Activated B cell treated with CpG ODN at 0.5 μM for 24 hours (primary cell): ENCODE measurements around the gene RASA3. TPM values are rescaled to one million over a fixed set of nuclear protein-coding genes. Genes with fewer than 3 reads are reported as not detected.

Experiments
- ATAC-seq: fragments of 200-7000 bp; cut with Tn5 transposase; one replicate; pipeline ENCODE4 v1.10.0; 2021; ENCODE audit warnings: low read depth, mild to moderate bottlenecking, moderate library complexity
- CTCF ChIA-PET: fragments of 350-600 bp; sonication (Branson Sonifier 250); formaldehyde crosslinking; loops from one replicate; lab custom pipeline; 2021; ENCODE audit warnings: antibody characterized with exemption; lab: Charles Lee
- POLR2A ChIA-PET: fragments of 350-600 bp; sonication (Branson Sonifier 250); formaldehyde crosslinking; loops from one replicate; lab custom pipeline; 2021; ENCODE audit warnings: antibody characterized with exemption; lab: Charles Lee
- DNase-seq: peaks from one replicate; pipeline ENCODE4 v3.0.0; 2022
- H3K27ac Mint-ChIP-seq: one replicate; pipeline ENCODE4 v1.8.0; 2020; ENCODE audit warnings: mixed read lengths
- H3K27me3 Mint-ChIP-seq: one replicate; pipeline ENCODE4 v1.8.0; 2021; ENCODE audit warnings: mixed read lengths
- H3K36me3 Mint-ChIP-seq: one replicate; pipeline ENCODE4 v1.8.0; 2021; ENCODE audit warnings: low read depth, mixed read lengths
- H3K4me1 Mint-ChIP-seq: one replicate; pipeline ENCODE4 v1.8.0; 2021; ENCODE audit warnings: mixed read lengths
- H3K4me3 Mint-ChIP-seq: one replicate; pipeline ENCODE4 v1.8.0; 2020; ENCODE audit warnings: mild to moderate bottlenecking, mixed read lengths
- H3K9me3 Mint-ChIP-seq: one replicate; pipeline ENCODE4 v1.8.0; 2020; ENCODE audit warnings: mixed read lengths
- CTCF ChIP-seq: fragments of 200-600 bp; IDR thresholded peaks from one replicate; pipeline ENCODE4 v1.8.0; 2022; ENCODE audit warnings: antibody characterized with exemption, mild to moderate bottlenecking
- intact Hi-C: fragments of 100-400 bp; cut with micrococcal nuclease; formaldehyde crosslinking; loops from one replicate; pipeline ENCODE4 v1.15.1; 2024
- total RNA-seq: library from RNA; stranded (reverse); gene quantifications from 2 replicates; pipeline ENCODE4 v1.2.3, GENCODE V29; 2022

Gene RASA3
- total RNA-seq, 1 donor from 2014 or later, result 20.4 TPM

GRCh38 chr13:114148521-114148855 is 16.1 kb upstream of the RASA3 start:
- ChIA-PET CTCF (interaction anchor here (1.1 to 1.3 kb wide), 2 partner anchors 22 to 39 kb away, joined by 3 to 5 read pairs; no protein-coding TSS in a partner anchor), POLR2A (interaction anchor here (0.7 to 1.2 kb wide), 5 partner anchors 8 to 390 kb away, joined by 3 to 4 read pairs (median 3); partner anchors contain the start of gene TMEM255B)
- peaks cover 22% of the 10 kb centered on the region for H3K4me1 Mint-ChIP-seq
- DNase-seq (no peak), ATAC-seq (peak; percentile 65)
- peak overlapping the region; percentile 50 for H3K27ac Mint-ChIP-seq
- H3K9me3 Mint-ChIP-seq, result no peaks in the 10 kb centered on the region
- H3K36me3 Mint-ChIP-seq, result no peaks in the 10 kb centered on the region
- H3K27me3 Mint-ChIP-seq, result peaks cover 1% of the 10 kb centered on the region
- intact Hi-C loops, result no loop called here
- no peak for TF ChIP-seq CTCF
- peak overlapping the region; percentile 25 for H3K4me3 Mint-ChIP-seq

GRCh38 chr13:114147803-114148520 is 15.5 kb upstream of the RASA3 start:
- DNase-seq (no peak), ATAC-seq (peak; percentile 4)
- CTCF ChIA-PET, result interaction anchor here (1.1 to 1.3 kb wide), 2 partner anchors 21 to 38 kb away, joined by 3 to 5 read pairs; no protein-coding TSS in a partner anchor
- Mint-ChIP-seq H3K4me3 (peak overlapping the region; percentile 25), H3K4me1 (peaks cover 20% of the 10 kb centered on the region), H3K27ac (peak overlapping the region; percentile 50), H3K27me3 (no peaks in the 10 kb centered on the region), H3K36me3 (no peaks in the 10 kb centered on the region), H3K9me3 (no peaks in the 10 kb centered on the region)
- intact Hi-C loops, result no loop called here
- TF ChIP-seq CTCF, result no peak
- POLR2A ChIA-PET, result interaction anchor here (0.7 to 1.2 kb wide), 7 partner anchors 8 to 389 kb away, joined by 3 to 4 read pairs (median 3); partner anchors contain the start of gene TMEM255B

GRCh38 chr13:114146629-114147028 is 14.2 kb upstream of the RASA3 start:
- Mint-ChIP-seq H3K27me3 (no peaks in the 10 kb centered on the region), H3K27ac (peak overlapping the region; percentile 38), H3K36me3 (no peaks in the 10 kb centered on the region), H3K9me3 (no peaks in the 10 kb centered on the region), H3K4me3 (peak overlapping the region; percentile 1), H3K4me1 (peaks cover 20% of the 10 kb centered on the region)
- ChIA-PET POLR2A (interaction anchor here (0.8 to 1.0 kb wide), 2 partner anchors 11 to 14 kb away, joined by 3 read pairs; no protein-coding TSS in a partner anchor), CTCF (interaction anchor here (2.4 kb wide), 1 partner anchor 77 kb away, joined by 6 read pairs; no protein-coding TSS in a partner anchor)
- ATAC-seq (peak; percentile 16), DNase-seq (no peak)
- intact Hi-C loops, result loop anchor here (1.0 kb wide), 1 partner anchor 8 kb away; no protein-coding TSS in a partner anchor
- TF ChIP-seq CTCF, result no peak

DNA sequence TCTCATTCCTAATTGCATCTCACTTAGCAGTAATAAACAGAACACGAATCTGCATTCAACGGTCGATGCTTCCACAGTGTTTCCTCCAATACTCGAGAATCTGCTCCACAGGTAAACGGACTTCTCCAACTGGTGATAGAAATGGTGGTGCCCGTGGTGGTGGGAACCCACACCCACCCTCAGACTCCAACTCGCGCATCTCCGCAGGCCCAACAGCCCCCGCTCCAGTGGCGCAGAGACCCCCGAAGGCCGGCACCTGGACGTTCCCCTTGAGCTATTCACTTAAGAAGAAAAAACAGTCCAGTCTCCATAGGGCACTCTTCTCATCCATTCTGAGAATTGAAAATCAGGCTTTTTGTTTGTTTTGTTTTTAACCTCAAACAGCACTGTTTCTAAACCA is 13.8 kb upstream of the RASA3 start:
- Mint-ChIP-seq H3K9me3 (no peaks in the 10 kb centered on the region), H3K36me3 (no peaks in the 10 kb centered on the region), H3K4me1 (peaks cover 20% of the 10 kb centered on the region), H3K27me3 (no peaks in the 10 kb centered on the region), H3K4me3 (peak overlapping the region; percentile 1), H3K27ac (no peak overlapping the region)
- intact Hi-C loops, result loop anchor here (1.0 kb wide), 1 partner anchor 8 kb away; no protein-coding TSS in a partner anchor
- ATAC-seq (no peak), DNase-seq (no peak)
- CTCF ChIA-PET, result interaction anchor here (2.4 kb wide), 1 partner anchor 77 kb away, joined by 6 read pairs; no protein-coding TSS in a partner anchor
- TF ChIP-seq CTCF, result no peak
- POLR2A ChIA-PET, result interaction anchor here (0.8 to 1.0 kb wide), 2 partner anchors 11 to 15 kb away, joined by 3 read pairs; no protein-coding TSS in a partner anchor

DNA sequence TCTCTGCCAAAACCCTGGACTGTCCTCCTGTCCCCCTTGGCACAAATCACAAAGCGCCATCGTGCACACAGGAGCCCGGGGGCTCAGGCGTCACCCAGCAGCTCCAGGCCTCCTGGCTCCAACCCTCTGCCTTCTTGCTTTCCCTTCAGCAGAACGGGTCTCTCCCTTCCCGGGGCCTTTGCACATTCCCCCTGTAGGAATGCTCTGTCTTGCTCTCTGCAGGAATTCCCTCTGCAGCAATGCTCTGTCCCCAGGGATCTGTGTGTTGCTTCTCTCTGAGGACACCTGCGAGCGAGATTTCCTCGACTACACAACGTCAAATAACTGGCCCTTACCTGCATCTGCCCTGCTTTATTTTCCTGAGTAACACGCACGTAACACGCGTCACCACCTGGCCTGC is 13.3 kb upstream of the RASA3 start:
- no peak for DNase-seq
- no peak for ATAC-seq

More for the DNA sequence above, 13.3 kb upstream of the RASA3 start:
- Mint-ChIP-seq H3K36me3 (no peaks in the 10 kb centered on the region), H3K27ac (peak overlapping the region; percentile 26), H3K27me3 (no peaks in the 10 kb centered on the region), H3K9me3 (no peaks in the 10 kb centered on the region), H3K4me3 (peak overlapping the region; percentile 1), H3K4me1 (peaks cover 20% of the 10 kb centered on the region)
- ChIA-PET POLR2A (interaction anchor here (2.0 kb wide), 1 partner anchor 15 kb away, joined by 8 read pairs; no protein-coding TSS in a partner anchor), CTCF (interaction anchor here (0.8 to 2.4 kb wide), 2 partner anchors 16 to 78 kb away, joined by 3 to 6 read pairs; no protein-coding TSS in a partner anchor)
- TF ChIP-seq CTCF, result no peak
- intact Hi-C loops, result loop anchor here (1.0 kb wide), 1 partner anchor 9 kb away; no protein-coding TSS in a partner anchor
